GM21360 (cell line): ENCODE results near the gene NSMCE4A.
"Not testable (repeated sequence)": the region's sequence is repeated elsewhere in the genome, so short reads cannot be mapped to it uniquely, and the experiment has no call there.

ENCODE experiments used
- ATAC-seq: cut with Tn5 transposase; IDR thresholded peaks from one replicate; pipeline ENCODE4 v1.9.1; 2021; ENCODE audit warnings: mild to moderate bottlenecking, moderate library complexity; ENCODE audit not compliant: unreplicated experiment

NSMCE4A gene

GRCh38 chr10:121942749-121943416 lies 32.1 kb downstream of the NSMCE4A start:
- ATAC-seq: no peak

- ATAC-seq: no peak
Observed at GRCh38 chr10:121941532-121941931, 33.5 kb downstream of the NSMCE4A start.

GRCh38 chr10:121936295-121936694 lies 38.7 kb downstream of the NSMCE4A start:
- ATAC-seq: no peak

GRCh38 chr10:121935702-121936101 lies 39.3 kb downstream of the NSMCE4A start:
- ATAC-seq: no peak

- ATAC-seq: not testable (repeated sequence)
Observed at GRCh38 chr10:121930268-121931085, 44.5 kb downstream of the NSMCE4A start.

- not testable (repeated sequence) for ATAC-seq
Observed at GRCh38 chr10:121929585-121930267, 45.3 kb downstream of the NSMCE4A start.

GRCh38 chr10:121928528-121928884 lies 46.5 kb downstream of the NSMCE4A start:
- no peak for ATAC-seq

- peak; percentile 78 for ATAC-seq
Observed at GRCh38 chr10:121927841-121928527, 47.0 kb downstream of the NSMCE4A start, which contains the start of gene ATE1. Gene ATE1 (minus strand): TSS chr10:121928031. CDS start chr10:121927949, 82 bp downstream.

GRCh38 chr10:121927318-121927840 lies 47.6 kb downstream of the NSMCE4A start:
- ATAC-seq: peak; percentile 33

- ATAC-seq: peak; percentile 18
Observed at GRCh38 chr10:121926671-121927317, 48.2 kb downstream of the NSMCE4A start.

GRCh38 chr10:121926157-121926556 lies 48.9 kb downstream of the NSMCE4A start:
- no peak for ATAC-seq

- ATAC-seq: no peak
Observed at GRCh38 chr10:121921238-121921931, 53.6 kb downstream of the NSMCE4A start.

- ATAC-seq: no peak
Observed at GRCh38 chr10:121919666-121920065, 55.4 kb downstream of the NSMCE4A start.

- not testable (repeated sequence) for ATAC-seq
Observed at GRCh38 chr10:121918800-121919199, 56.2 kb downstream of the NSMCE4A start.

- ATAC-seq: no peak
Observed at GRCh38 chr10:121914661-121915060, 60.4 kb downstream of the NSMCE4A start.

GRCh38 chr10:121911421-121911697 lies 63.7 kb downstream of the NSMCE4A start:
- no peak for ATAC-seq

- ATAC-seq: no peak
Observed at GRCh38 chr10:121910673-121911420, 64.2 kb downstream of the NSMCE4A start.
